Measurements from ENCODE around the gene LKAAEAR1. TPM values are rescaled to one million over a fixed set of nuclear protein-coding genes. Genes with fewer than 3 reads are reported as not detected.

The LKAAEAR1 gene
- total RNA-seq, 1 donor from 2014 or later: not detected

DNA sequence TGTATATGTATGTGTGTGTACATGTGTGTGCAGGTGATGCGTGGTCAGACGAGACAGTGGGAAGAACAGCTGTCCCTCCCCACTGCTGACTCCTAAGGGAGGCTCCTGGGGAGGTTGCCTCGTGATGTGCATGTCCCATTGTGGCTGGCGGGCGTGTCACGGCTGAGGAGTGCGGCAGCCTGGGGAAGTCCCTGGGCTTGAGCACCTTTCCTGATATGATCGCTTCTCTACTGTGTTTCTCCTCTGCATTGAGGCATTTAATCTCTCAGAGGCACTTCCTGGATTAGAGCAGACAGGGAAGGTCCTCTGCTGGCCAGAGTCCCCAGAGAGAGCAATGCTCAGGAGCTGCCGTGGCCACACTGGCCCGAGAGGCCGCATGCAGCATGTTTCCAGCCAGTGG lies 11.7 kb upstream of the LKAAEAR1 start:
- Histone ChIP-seq H3K27ac (ENCODE audit: low read depth, low read length) (no peak overlapping the region), H3K79me2 (ENCODE audit: insufficient read depth, low read length) (no peaks in the 10 kb centered on the region), H3K36me3 (ENCODE audit: insufficient read depth, low read length) (no peaks in the 10 kb centered on the region), H3K9ac (ENCODE audit: low read length) (no peak overlapping the region), H3K4me1 (ENCODE audit: insufficient read depth, low read length) (no peaks in the 10 kb centered on the region), H4K20me1 (ENCODE audit: insufficient read depth, low read length) (no peaks in the 10 kb centered on the region), H2AFZ (ENCODE audit: low read depth, low read length) (no peak overlapping the region), H3K9me3 (ENCODE audit: insufficient read depth, low read depth, low read length) (no peaks in the 10 kb centered on the region), H3K4me3 (ENCODE audit: insufficient read depth, low read depth, low read length) (no peak overlapping the region), H3K4me2 (ENCODE audit: low read length) (no peak overlapping the region), H3K27me3 (ENCODE audit: insufficient read depth, low read length) (peaks cover 14% of the 10 kb centered on the region)
- no peak for DNase-seq (ENCODE audit: low read depth)
- Mint-ChIP-seq H3K4me1 (ENCODE audit: low read depth, unreplicated experiment) (peaks cover 2% of the 10 kb centered on the region), H3K36me3 (ENCODE audit: low read depth, unreplicated experiment) (peaks cover 6% of the 10 kb centered on the region), H3K4me3 (ENCODE audit: unreplicated experiment) (no peak overlapping the region), H3K9me3 (ENCODE audit: unreplicated experiment) (no peaks in the 10 kb centered on the region), H3K27me3 (ENCODE audit: low read depth, unreplicated experiment) (peaks cover 26% of the 10 kb centered on the region), H3K27ac (ENCODE audit: unreplicated experiment) (no peak overlapping the region)
- FAIRE-seq: no peak
- TF ChIP-seq EZH2 (IDR thresholded peaks at IDR 0.05; ENCODE audit: insufficient read depth, low read length): no peak
- no peak for TF ChIP-seq CTCF (IDR thresholded peaks at IDR 0.05; ENCODE audit: insufficient read depth, low read depth, low read length)

- peaks cover 9% of the 10 kb centered on the region for H3K27me3 ChIP-seq (ENCODE audit: insufficient read depth, low read length)
- no peaks in the 10 kb centered on the region for H3K9me3 ChIP-seq (ENCODE audit: insufficient read depth, low read depth, low read length)
- no peak for FAIRE-seq
- Mint-ChIP-seq H3K27ac (ENCODE audit: unreplicated experiment) (no peak overlapping the region), H3K27me3 (ENCODE audit: low read depth, unreplicated experiment) (peaks cover 21% of the 10 kb centered on the region), H3K4me3 (ENCODE audit: unreplicated experiment) (no peak overlapping the region), H3K9me3 (ENCODE audit: unreplicated experiment) (no peaks in the 10 kb centered on the region), H3K4me1 (ENCODE audit: low read depth, unreplicated experiment) (peaks cover 2% of the 10 kb centered on the region), H3K36me3 (ENCODE audit: low read depth, unreplicated experiment) (peaks cover 6% of the 10 kb centered on the region)
- no peak overlapping the region for H3K4me2 ChIP-seq (ENCODE audit: low read length)
- no peak overlapping the region for H3K27ac ChIP-seq (ENCODE audit: low read depth, low read length)
- no peaks in the 10 kb centered on the region for H3K4me1 ChIP-seq (ENCODE audit: insufficient read depth, low read length)
- H3K79me2 ChIP-seq (ENCODE audit: insufficient read depth, low read length): no peaks in the 10 kb centered on the region
- no peak overlapping the region for H3K4me3 ChIP-seq (ENCODE audit: insufficient read depth, low read depth, low read length)
- H2AFZ ChIP-seq (ENCODE audit: low read depth, low read length): no peak overlapping the region
- TF ChIP-seq EZH2 (IDR thresholded peaks at IDR 0.05; ENCODE audit: insufficient read depth, low read length): no peak
- TF ChIP-seq CTCF (IDR thresholded peaks at IDR 0.05; ENCODE audit: insufficient read depth, low read depth, low read length): no peak
- DNase-seq (ENCODE audit: low read depth): no peak
- H3K36me3 ChIP-seq (ENCODE audit: insufficient read depth, low read length): no peaks in the 10 kb centered on the region
- no peak overlapping the region for H3K9ac ChIP-seq (ENCODE audit: low read length)
- no peaks in the 10 kb centered on the region for H4K20me1 ChIP-seq (ENCODE audit: insufficient read depth, low read length)
Measured at GRCh38 chr20:64095455-64095854, 11.3 kb upstream of the LKAAEAR1 start.

DNA sequence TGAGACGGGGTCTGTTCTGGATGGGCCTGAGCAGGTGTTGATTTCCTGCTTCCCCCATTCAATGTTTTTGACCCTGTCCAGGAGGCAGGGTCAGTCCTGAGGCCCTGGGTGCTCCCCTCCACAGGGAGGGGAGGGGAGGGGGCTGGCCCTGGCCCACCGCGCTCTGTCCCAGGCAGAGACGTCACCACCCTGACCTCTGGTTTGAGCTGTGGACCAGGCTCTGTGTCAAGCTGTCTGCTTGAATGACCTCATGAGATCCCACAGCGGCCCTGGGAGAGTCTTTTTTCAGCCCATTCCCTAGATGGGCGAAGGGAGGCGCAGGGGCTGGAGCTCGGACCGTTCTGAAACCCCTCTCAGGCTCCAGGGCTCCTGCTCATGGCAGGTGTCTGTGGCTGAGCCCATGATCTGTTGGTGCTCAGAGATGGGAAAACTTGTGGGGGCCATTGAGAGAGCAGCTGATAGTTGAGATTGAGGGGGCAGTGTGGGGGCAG lies 8.9 kb upstream of the LKAAEAR1 start:
- peaks cover 4% of the 10 kb centered on the region for H4K20me1 ChIP-seq (ENCODE audit: insufficient read depth, low read length)
- no peak overlapping the region for H3K4me2 ChIP-seq (ENCODE audit: low read length)
- no peak for TF ChIP-seq CTCF (IDR thresholded peaks at IDR 0.05; ENCODE audit: insufficient read depth, low read depth, low read length)
- TF ChIP-seq EZH2 (IDR thresholded peaks at IDR 0.05; ENCODE audit: insufficient read depth, low read length): no peak
- FAIRE-seq: no peak
- H3K9ac ChIP-seq (ENCODE audit: low read length): no peak overlapping the region
- H3K4me1 Mint-ChIP-seq (ENCODE audit: low read depth, unreplicated experiment): peaks cover 2% of the 10 kb centered on the region
- no peak overlapping the region for H3K27ac ChIP-seq (ENCODE audit: low read depth, low read length)
- no peak overlapping the region for H3K4me3 Mint-ChIP-seq (ENCODE audit: unreplicated experiment)
- H3K4me1 ChIP-seq (ENCODE audit: insufficient read depth, low read length): no peaks in the 10 kb centered on the region
- H3K4me3 ChIP-seq (ENCODE audit: insufficient read depth, low read depth, low read length): no peak overlapping the region
- peaks cover 2% of the 10 kb centered on the region for H3K36me3 Mint-ChIP-seq (ENCODE audit: low read depth, unreplicated experiment)
- peaks cover 34% of the 10 kb centered on the region for H3K27me3 Mint-ChIP-seq (ENCODE audit: low read depth, unreplicated experiment)
- H3K79me2 ChIP-seq (ENCODE audit: insufficient read depth, low read length): no peaks in the 10 kb centered on the region
- no peak overlapping the region for H3K27ac Mint-ChIP-seq (ENCODE audit: unreplicated experiment)
- peaks cover 15% of the 10 kb centered on the region for H3K27me3 ChIP-seq (ENCODE audit: insufficient read depth, low read length)
- no peaks in the 10 kb centered on the region for H3K9me3 Mint-ChIP-seq (ENCODE audit: unreplicated experiment)
- DNase-seq (ENCODE audit: low read depth): no peak
- no peak overlapping the region for H2AFZ ChIP-seq (ENCODE audit: low read depth, low read length)
- no peaks in the 10 kb centered on the region for H3K36me3 ChIP-seq (ENCODE audit: insufficient read depth, low read length)
- H3K9me3 ChIP-seq (ENCODE audit: insufficient read depth, low read depth, low read length): no peaks in the 10 kb centered on the region
